HG02840 (cell line): Measurements from ENCODE around the gene YTHDC1.
A peak's percentile ranks its signal among the peaks of the same experiment; 100 is the strongest.
"Not testable (repeated sequence)": the region's sequence is repeated elsewhere in the genome, so short reads cannot be mapped to it uniquely, and the experiment has no call there.

Experiments used
- ATAC-seq: cut with Tn5 transposase; IDR thresholded peaks from one replicate; pipeline ENCODE4 v1.9.1; 2021; ENCODE audit warnings: mild to moderate bottlenecking, moderate library complexity, moderate number of reproducible peaks; ENCODE audit not compliant: unreplicated experiment, low FRiP score

The YTHDC1 gene

DNA sequence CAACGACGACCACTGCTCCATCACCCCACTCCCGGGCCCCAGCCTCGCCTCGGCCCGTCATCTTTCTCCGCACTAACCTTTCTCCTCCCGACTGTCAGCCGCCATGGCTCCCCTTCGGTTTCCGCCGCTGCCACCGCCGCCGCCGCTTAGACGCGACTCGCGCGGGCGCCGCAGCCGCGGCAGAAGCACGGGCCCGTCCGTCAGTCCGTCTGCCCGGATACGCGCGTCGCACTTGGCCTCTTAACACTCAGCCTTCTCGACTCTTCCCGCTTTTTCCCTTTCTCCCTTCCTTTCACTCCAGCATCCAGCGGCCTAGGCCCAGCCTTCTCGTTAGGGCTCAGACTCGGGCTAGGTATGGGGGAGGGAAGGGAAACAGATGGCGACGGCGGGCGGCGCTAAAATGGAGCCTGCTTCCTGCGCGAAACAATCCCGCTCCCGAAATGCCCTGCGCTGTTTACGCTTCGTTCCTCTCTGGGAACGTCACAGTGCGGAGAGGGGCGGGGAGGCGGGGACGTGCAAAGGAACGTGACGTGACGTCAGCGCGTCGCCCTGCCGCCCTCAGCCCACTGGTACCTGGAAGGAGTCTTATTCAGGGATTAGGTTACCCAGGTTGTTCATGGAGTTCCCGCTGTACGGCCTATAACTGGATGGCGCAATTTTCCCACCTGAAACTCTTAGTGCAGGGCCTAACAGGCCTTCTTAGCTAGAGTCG is at the start of gene YTHDC1:
Gene YTHDC1 (minus strand): TSS at position 442 of the 712 bp plus-strand sequence. CDS start 337 bp downstream, at position 105.
- ATAC-seq, result peak; percentile 95

DNA sequence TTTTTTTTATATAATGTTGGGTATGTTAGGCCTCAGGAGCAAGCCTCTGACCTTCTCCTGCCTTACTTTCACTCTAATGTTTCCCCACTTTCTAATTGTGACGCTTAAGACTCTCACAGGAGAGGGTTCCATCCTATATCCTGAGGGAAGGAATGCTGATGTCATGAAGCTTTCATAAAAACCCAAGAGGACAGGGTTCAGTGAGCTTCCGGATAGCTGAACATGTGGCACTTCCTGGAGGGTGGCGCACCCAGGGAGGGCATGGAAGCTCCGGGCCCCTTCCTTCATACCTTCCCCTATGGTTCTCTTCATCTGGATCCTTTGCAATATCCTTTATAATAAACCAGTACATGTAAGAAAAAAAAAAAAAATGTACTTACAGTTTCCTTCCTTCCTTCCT is 49.4 kb upstream of the YTHDC1 start:
- no peak for ATAC-seq

DNA sequence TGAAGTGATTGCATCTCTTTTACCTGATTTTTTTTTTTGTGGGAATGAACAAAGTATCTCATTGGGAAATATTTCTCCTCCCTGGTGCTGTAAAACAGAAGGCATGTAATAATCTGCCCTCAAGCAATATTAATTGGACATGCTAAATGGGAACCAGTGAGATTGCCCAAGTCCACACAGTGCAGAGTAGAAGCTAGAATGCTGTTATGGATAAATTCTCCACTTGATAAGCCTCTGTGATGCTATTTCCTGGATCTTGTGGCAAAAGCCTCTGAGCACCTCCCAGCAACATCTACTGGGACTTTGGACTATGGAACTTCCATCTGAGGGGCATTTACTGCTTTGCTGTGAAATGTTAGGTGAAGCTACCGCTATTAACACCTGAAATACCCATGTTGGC is 46.9 kb upstream of the YTHDC1 start:
- ATAC-seq, result no peak

DNA sequence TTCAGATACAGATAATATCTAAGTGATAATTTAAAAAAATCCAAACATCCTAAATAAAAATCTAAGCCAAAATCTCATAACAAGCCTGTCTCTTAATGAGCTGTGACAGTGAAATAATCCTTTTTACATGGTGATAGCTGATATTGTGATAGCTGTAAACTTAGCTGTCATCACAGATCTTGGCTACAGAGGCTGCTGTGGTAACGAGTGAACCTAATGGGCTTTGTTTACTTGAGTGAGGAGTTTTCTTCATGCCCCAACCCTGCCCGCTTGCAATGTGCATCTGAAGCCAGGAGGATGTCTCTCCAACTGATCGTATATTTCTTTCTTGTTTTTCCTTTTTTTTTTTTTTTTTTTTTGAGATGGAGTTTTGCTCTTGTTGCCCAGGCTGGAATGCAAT is 41.5 kb upstream of the YTHDC1 start:
- ATAC-seq, result no peak

DNA sequence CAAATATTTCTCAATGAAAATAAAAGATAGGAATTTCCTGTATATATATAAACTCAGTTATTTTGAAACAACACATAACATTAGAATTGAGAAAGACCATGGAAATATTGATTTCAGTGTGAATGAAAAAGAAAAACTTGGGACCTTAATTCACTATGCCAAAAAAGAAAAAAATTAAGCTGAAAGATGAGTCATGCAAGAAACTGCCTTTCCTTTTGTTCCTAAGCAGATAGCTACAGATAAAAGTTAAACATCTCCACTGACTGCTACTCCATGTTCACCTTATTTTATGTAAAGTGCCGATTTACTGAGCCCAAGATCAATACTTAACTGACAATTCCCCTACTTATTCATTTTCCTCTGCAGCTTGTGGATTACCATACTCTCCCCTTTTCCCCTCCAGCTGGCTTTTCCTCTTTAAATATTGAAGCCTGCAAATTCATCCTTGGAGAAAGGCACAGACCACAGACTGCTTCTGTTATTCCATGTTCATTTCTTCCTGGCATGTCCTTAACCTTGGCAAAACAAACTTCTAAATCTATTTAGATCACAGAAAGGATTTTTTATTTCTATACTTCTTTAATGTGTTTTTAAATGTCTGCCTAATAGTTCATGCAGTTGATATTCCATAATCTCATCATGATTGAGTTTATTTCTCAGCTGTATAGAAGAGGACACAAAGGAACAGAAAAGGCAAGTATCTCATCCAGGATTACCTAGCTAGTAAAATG is 40.5 kb upstream of the YTHDC1 start:
- ATAC-seq, result no peak

DNA sequence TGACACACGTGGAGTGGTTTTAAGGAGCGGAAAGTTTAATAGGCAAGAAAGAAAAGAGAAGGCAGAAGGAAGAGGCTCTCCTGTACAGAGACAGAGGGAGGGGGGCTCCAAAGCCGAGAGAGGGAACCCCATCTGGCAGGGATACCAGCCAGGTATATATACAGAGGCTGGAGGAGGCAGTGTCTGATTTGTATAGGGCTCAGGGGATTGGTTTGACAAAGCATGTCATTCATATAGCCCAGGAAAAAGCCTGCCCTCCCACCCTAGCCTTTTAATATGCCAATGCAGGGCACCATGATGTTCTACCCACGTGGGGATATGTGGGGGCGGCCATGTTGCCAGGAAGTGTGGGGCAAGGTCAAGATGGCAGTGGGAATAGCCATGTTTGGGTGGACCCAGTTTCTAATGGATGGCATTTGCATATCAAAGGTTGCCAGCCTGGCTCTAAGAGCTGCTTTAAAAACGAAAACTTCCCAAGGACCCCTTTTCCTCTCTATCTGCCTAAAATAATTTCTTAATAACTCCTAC is 39.6 kb upstream of the YTHDC1 start:
- not testable (repeated sequence) for ATAC-seq

DNA sequence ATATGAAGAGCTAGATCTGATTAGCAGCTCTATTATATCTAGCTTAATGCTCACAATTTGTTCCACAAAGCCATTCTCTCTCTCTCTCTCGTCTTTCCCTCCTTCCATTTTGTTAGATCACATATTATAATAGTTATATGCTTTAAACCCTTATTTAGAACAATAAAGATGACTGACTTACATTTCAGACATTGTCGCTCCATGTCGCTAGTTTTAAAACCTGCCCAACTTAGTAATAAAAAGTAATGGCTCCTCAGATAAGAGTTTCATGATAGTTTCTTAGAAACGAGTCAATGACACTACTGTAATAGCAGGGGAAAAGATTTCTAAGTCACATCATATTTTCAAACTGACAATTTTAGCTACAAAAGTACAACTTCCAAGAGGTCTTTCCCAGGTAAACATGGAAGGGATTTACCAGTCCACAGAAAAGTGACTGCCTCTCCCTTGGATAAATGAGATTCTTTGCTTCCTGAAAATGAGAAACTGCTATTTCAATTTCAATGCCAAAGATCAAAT is 38.5 kb upstream of the YTHDC1 start:
- ATAC-seq, result no peak

DNA sequence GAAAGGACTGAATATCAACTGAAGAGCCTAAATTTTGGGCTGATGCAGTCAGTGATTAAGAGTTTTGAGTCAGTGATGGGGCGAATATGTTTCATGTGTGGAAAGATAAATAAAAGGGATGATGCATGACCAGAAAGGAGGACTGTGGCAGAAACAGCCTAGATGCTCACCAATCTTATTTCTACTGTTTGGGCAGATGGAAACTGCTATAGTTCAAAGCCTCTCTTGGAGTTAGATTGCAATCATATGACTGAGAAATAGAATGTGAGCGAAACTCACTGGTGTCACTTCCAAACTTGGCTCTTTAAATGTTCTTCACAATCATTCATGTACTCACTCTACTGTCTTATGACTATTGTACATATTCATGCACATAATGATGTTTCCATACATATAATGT is 35.4 kb upstream of the YTHDC1 start:
- ATAC-seq, result no peak

DNA sequence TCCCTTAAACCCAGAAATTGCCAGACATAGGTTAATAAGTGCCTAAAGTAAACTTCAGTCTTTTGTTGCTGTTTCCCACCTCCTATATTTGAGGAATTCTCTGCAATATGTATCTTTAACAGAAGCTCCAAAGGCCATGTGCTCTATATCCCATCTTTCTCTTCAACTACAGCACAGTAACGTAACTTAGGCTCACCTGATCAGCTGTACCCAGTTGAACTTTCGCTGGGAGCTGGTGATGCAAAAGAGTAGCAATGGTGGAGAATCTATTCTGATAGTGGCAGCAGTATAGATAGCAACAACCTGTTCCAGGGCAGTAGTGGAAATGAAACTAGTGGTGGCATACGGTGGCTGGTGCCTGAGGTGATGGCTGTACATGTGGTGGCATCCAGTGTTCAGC is 33.2 kb upstream of the YTHDC1 start:
- ATAC-seq, result no peak

DNA sequence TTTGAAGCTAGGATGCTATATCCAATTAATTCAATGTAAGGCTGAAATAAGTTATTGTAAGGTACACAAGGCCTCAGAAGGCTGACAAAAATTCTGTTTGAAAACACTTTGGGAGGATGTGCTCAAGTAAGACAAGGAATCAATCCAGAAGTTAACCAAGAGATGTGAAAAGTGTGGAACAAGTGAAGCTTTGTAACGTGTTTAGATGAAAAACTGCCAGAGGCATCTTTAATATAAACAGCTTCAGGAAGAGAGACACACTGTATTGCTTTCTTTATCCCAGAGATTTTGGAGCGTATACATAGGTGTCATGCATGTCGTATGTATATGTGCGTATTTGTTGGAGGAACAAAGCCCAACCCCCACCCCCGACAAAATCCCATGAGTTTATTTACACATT is 28.3 kb upstream of the YTHDC1 start:
- ATAC-seq, result no peak

DNA sequence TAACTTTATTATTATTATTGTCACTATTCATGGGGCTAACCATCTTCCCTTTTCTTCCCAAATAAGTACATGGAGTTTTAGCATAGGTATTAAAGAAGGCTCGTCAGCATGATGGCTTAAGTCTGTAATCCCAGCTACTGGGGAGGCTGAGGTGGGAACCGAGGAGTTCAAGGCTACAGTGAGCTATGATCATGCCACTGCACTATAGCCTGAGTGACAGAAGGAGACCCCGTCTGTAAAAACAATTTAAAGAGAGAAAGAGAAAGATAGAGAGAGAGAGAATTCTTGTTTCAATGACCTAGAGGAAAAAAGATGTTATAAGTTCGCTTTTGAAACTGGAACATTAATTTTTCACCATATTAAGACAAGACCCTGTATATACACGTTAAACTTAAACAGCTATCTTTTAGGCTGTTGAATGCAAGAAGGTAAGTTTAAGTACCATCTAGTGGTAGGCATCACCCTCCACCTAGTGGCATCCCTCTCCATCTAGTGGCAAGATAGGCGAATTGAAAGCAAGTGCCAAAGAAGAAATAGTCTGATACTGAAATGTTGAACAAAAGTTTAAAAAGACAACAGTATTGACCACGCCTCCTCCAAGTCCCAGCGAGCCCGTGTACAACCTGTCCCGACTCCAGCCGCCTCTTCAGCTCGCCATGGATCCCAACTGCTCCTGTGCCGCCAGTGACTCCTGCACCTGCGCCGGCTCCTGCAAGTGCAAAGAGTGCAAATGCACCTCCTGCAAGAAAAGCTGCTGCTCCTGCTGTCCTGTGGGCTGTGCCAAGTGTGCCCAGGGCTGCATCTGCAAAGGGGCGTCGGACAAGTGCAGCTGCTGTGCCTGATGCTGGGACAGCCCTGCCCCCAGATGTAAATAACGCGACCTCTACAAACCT is 26.0 kb upstream of the YTHDC1 start:
- peak; percentile 65 for ATAC-seq

DNA sequence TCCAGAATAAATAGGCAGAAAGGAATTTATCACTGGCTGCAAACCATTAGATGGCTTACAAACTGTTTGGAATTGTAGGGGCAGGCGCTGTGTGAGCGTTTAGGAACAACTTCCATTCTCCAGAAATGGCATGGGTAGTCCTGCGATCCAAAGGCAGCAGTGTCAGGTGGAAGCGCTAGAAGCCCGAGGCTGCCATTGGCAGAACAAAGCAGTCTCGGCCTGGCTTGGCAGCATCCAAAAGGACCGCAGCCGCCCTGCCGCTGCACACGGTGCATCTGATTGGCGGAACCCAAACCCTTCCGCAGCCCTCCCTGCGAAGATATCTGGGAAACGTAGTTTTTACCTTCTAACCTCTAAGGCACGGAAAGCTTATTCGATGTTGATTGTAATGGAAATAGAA is 23.6 kb upstream of the YTHDC1 start:
- peak; percentile 54 for ATAC-seq

DNA sequence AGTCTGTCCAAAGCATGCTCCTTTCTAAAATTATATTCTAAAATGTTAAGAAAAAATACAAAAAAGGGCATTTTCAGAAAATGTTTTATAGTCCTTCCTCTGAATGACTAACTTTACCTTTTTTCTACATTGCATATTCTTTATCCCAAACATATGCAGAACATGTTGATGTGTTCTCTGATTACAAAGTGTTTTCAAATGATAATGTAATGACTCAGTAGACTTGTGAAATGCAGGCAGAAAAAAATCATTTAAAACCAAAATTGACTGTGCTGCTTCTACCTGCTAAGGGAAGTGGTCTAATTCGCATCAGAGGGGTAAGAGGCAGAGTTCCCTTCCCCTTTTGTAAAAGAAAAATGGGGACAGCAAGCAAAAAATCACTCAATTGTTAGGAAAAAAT is 22.7 kb upstream of the YTHDC1 start:
- no peak for ATAC-seq

DNA sequence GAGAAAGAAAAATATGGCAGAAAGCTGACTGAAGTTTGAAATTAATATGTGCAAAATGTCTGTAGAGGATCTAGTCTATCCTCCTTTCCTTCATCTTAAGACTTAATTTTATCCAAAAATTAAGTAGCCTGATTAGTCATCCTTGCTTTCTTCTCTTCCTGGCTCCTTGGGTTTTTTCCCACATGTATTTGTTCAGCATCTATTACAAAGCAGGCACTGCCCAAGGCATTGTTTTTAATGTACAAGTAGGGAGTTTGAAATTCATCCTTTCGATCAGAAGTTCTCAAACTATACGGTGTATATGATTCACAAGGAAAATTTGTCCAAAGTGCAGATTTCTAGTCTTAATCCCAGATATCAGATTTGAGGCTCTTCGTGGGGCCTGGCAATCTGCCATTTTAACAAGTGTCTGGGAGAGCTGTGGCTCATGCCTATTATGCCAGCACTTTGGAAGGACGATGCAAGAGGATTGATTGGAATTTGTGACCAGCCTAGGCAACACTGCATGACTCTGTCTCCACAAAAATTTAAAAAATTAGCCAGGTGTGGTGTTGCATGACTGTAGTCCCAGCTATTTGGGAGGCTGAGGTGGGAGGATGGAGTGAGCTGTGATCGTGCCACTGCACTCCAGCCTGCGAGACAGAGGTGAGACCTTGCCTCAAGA is 19.4 kb upstream of the YTHDC1 start:
- no peak for ATAC-seq

DNA sequence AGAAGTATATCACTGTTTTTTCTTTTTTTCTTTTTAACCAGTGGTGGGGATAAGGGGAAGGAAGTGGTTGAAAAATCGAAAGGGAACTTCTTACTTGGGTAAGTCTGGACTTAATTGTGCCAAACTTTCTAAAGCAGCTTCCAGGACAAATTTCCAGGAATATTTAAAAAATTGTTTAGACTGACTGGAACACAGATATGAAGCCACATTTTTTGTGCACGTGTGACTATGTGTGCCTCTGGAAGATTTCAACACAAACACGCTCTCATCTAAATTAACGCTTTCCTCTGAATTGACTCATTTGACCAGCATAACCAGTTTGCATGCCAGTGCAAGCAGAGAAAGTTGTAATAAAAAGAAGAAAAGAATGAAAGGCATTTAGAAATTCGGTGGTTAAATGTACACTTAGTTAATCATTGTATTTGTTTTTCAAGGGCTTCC is 18.8 kb upstream of the YTHDC1 start:
- no peak for ATAC-seq

DNA sequence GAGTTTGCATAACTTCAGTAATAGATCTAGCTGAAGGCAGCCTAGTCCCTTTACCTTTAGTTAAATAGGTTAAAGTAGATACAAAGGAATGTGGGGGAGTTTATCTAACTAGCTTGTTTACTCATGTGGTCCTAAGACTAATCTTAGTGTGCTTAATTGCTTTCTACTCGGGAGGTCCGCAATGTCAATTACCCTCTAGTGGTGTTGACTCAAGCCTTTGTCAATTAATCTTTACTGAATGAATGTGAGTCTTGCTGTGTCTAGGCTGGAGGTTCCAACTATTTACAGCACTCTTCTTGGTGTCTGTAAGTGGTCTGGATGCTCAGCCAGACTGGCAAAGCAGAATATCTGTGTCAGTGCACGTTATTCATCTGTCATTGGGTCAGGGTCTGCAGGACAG is 17.9 kb upstream of the YTHDC1 start:
- ATAC-seq, result no peak

DNA sequence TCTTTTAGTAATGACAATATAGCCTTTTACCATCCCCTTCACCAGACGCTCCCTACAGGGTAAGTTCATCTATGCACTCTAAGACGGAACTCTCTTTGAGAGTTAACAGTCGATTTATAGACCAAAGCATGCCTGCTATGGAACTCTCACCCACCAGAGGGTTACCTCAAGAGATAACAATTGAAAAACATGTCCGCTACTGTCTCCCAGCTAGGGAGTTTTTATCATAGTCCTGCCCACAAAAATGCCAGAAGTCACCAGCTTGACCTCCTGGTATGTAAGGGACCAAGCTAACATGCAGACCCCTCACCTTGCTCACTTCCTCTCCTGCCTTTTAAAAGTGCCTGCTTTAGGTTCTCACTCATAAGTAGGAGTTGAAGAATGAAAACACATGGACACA is 16.7 kb upstream of the YTHDC1 start:
- ATAC-seq, result no peak

DNA sequence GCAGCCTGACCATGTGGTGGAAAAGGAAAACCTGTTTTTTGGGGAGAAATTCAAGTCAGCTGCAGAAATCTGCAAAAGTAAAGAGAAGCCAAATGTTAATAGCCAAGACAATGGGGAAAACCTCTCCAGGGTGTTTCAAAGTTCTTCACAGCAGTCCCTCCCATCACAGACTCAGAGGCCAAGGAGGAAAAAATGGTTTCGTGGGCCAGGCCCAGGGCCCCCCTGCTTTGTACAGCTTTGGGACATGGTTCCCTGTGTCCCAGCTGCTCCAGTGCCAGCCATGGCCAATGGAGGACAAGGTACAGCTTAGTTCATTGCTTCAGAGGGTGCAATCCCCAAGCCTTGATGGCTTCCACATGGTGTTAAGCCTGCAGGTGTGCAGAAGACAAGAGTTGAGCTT is 15.2 kb upstream of the YTHDC1 start:
- no peak for ATAC-seq

DNA sequence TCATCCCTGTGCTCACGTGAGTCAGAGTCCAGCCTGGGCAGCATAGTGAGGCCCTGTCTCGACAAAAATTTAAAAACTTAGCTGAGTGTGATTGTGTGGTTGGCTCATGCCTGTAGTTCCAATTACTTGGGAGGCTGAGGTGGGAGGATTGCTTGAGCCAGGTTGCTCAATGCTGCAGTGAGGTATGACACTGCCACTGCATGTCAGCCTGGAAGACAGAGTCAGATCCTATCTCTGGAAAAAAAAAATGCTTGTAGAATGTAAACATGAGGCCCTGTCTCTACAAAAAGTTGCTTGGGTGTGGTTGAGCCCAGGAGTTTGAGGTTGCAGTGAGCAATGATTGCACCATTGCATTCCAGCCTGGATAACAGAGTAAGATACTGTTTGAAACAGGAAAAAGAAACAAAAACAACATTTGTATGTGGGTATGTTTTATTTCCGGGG is 11.3 kb upstream of the YTHDC1 start:
- ATAC-seq, result no peak
